Endothelial cell of umbilical vein (primary cell): ENCODE data around the gene MEX3C. TPM values are rescaled to one million over a fixed set of nuclear protein-coding genes. Genes with fewer than 3 reads are reported as not detected.

ENCODE experiments used
- BruUV-seq: library from RNA; stranded (reverse); fragments of 400-500 nt; replicated peaks from 2 replicates; lab custom pipeline; 2021; lab: Mats Ljungman, UMichigan
- CTCF ChIA-PET: fragments of 300-600, 350-600 bp; sonication (Branson Sonifier 250); formaldehyde crosslinking; loops from one replicate; lab custom pipeline; 2021; ENCODE audit warnings: antibody characterized with exemption, inconsistent platforms; lab: Charles Lee
- POLR2A ChIA-PET: fragments of 300-600, 350-600 bp; sonication (Branson Sonifier 250); formaldehyde crosslinking; loops from one replicate; lab custom pipeline; 2021; ENCODE audit warnings: antibody characterized with exemption, inconsistent platforms; lab: Charles Lee
- DNase-seq: peaks from one replicate; pipeline ENCODE4 v3.0.0-alpha.2; 2011; ENCODE audit warnings: low read depth, low spot score
- FAIRE-seq: peaks from 2 replicates; lab custom pipeline; 2011; peaks lifted over from hg19 to GRCh38; lab: Jason Lieb, UNC
- H2AFZ ChIP-seq: 2 replicates; pipeline ENCODE4 v1.6.0; 2012; ENCODE audit warnings: low read depth, low read length, control low read depth, inconsistent platforms
- H3K27ac ChIP-seq: 2 replicates; pipeline ENCODE4 v1.5.1; 2011; ENCODE audit warnings: low read depth, mild to moderate bottlenecking, control low read depth, low read length, moderate library complexity; ENCODE audit not compliant: insufficient read depth
- H3K27me3 ChIP-seq, 2 experiments: 2 replicates each; pipeline versions ENCODE4 v1.6.0 to v1.6.1; 2011; ENCODE audit warnings: low read length in 2 of 2, mixed read lengths in 1 of 2; ENCODE audit not compliant: control insufficient read depth in 2 of 2, insufficient read depth in 2 of 2
- H3K36me3 ChIP-seq, 2 experiments: 2 replicates in 1 of 2; 3 replicates in 1 of 2; pipeline ENCODE4 v1.5.1; 2011; ENCODE audit warnings: low read length in 2 of 2, mild to moderate bottlenecking in 1 of 2, moderate library complexity in 1 of 2; ENCODE audit not compliant: control insufficient read depth in 2 of 2, insufficient read depth in 2 of 2; ENCODE audit errors: extremely low read depth in 1 of 2
- H3K4me1 ChIP-seq: 3 replicates; pipeline ENCODE4 v1.5.1; 2011; ENCODE audit warnings: mild to moderate bottlenecking, low read length; ENCODE audit not compliant: control insufficient read depth, insufficient read depth; ENCODE audit errors: extremely low read depth
- H3K4me2 ChIP-seq: 2 replicates; pipeline ENCODE4 v1.6.1; 2011; ENCODE audit warnings: low read length, control low read depth, mixed read lengths; ENCODE audit not compliant: insufficient read depth
- H3K4me3 ChIP-seq, 3 experiments: fragments of 200-600 bp in 1 of 3; sonication (generic), shearing (Covaris generic) in 1 of 3; replicated peaks in 1 of 3; 2 replicates each; pipeline ENCODE4 v1.5.1; 2011 to 2016; ENCODE audit warnings: control low read depth in 3 of 3, low read length in 3 of 3, mild to moderate bottlenecking in 2 of 3, inconsistent platforms in 1 of 3, low read depth in 1 of 3, moderate library complexity in 1 of 3; ENCODE audit not compliant: insufficient read depth in 1 of 3
- H3K79me2 ChIP-seq: 2 replicates; pipeline ENCODE4 v1.6.0; 2012; ENCODE audit warnings: low read length, inconsistent platforms; ENCODE audit not compliant: control insufficient read depth, insufficient read depth
- H3K9ac ChIP-seq: replicated peaks from 2 replicates; pipeline ENCODE3; 2011; ENCODE audit warnings: low read length, control low read depth; ENCODE audit not compliant: insufficient read depth; ENCODE audit errors: extremely low read depth
- H3K9me1 ChIP-seq: replicated peaks from 3 replicates; pipeline ENCODE4 v1.6.0; 2011; ENCODE audit warnings: mild to moderate bottlenecking, low read length; ENCODE audit not compliant: control insufficient read depth, insufficient read depth; ENCODE audit errors: extremely low read depth
- H3K9me3 ChIP-seq: replicated peaks from 2 replicates; pipeline ENCODE4 v1.5.1; 2012; ENCODE audit warnings: low read length, inconsistent platforms; ENCODE audit not compliant: control insufficient read depth, insufficient read depth
- H4K20me1 ChIP-seq: replicated peaks from 2 replicates; pipeline ENCODE3; 2011; ENCODE audit warnings: mild to moderate bottlenecking, low read length; ENCODE audit not compliant: control insufficient read depth, insufficient read depth; ENCODE audit errors: extremely low read depth
- EZH2 ChIP-seq: IDR thresholded peaks from 2 replicates; pipeline ENCODE4 v1.6.1; 2012; ENCODE audit warnings: borderline replicate concordance, low read depth, mild to moderate bottlenecking, moderate library complexity, low read length, inconsistent platforms; ENCODE audit not compliant: severe bottlenecking
- FOS ChIP-seq: IDR thresholded peaks from 2 replicates; pipeline ENCODE4 v1.6.1; 2011; ENCODE audit warnings: mild to moderate bottlenecking, low read length, moderate library complexity, borderline replicate concordance; ENCODE audit not compliant: insufficient read depth
- GATA2 ChIP-seq: IDR thresholded peaks from 2 replicates; pipeline ENCODE4 v1.7.0; 2011; ENCODE audit warnings: low read depth, mild to moderate bottlenecking, moderate library complexity, mixed read lengths, low read length; ENCODE audit not compliant: insufficient read length, insufficient read depth
- POLR2A ChIP-seq: IDR thresholded peaks from 2 replicates; pipeline ENCODE4 v1.6.1; 2012; ENCODE audit warnings: low read depth, mild to moderate bottlenecking, control low read depth, low read length
- dilution Hi-C: fragments of 300-500 bp; cut with MboI; formaldehyde crosslinking; loops from one replicate; pipeline ENCODE4 v1.15.0; 2019; ENCODE audit warnings: low sequenced_read_pairs; ENCODE audit not compliant: extremely low pct_ligation_motif_present
- intact Hi-C: fragments of 100-400 bp; cut with micrococcal nuclease; formaldehyde crosslinking; loops from one replicate; pipeline ENCODE4 v1.10.0; 2022
- polyA plus RNA-seq, 4 experiments: library from polyadenylated mRNA; depleted of rRNA in 3 of 4; stranded (reverse) in 3 of 4; unstranded in 1 of 4; fragments of >200 nt; gene quantifications; 2 replicates each; pipeline versions ENCODE4 v1.2.1 to v1.2.3, GENCODE V29; 2011 to 2012; ENCODE audit warnings: missing spikeins in 1 of 4
- total RNA-seq: library from RNA; stranded (reverse); gene quantifications from 2 replicates; pipeline ENCODE4 v1.2.3, GENCODE V29; 2021
- TF ChIP-seq, protein P1 (sequence below): IDR thresholded peaks from 2 replicates; pipeline ENCODE4 v1.6.1; 2011; ENCODE audit not compliant: insufficient read depth, insufficient read length
- TF ChIP-seq, protein P2 (sequence below), 2 donors: IDR thresholded peaks; 1 replicate in 1 of 2; 2 replicates in 1 of 2; pipeline ENCODE4 v1.5.1; 2011; ENCODE audit warnings: low read length in 2 of 2, mild to moderate bottlenecking in 2 of 2, moderate library complexity in 2 of 2, control low read depth in 1 of 2, inconsistent platforms in 1 of 2, low read depth in 1 of 2; ENCODE audit not compliant: insufficient read depth in 1 of 2; ENCODE audit errors: extremely low read depth in 1 of 2

Gene MEX3C
- total and polyA plus RNA-seq, 2 donors (not counting 3 experiments of a cell fraction or from before 2014, with no cell fraction given) = 23.4 to 45.7 TPM

- dilution Hi-C loops = no loop called here
Observed at GRCh38 chr18:51160646-51161045, 36.8 kb downstream of the MEX3C start.

GRCh38 chr18:51157215-51157614 is 40.3 kb downstream of the MEX3C start:
- H3K4me1 ChIP-seq = no peaks in the 10 kb centered on the region
- no peaks in the 10 kb centered on the region for H4K20me1 ChIP-seq
- no peak overlapping the region for H2AFZ ChIP-seq
- no peaks in the 10 kb centered on the region for H3K9me3 ChIP-seq
- no peak overlapping the region for H3K9ac ChIP-seq
- DNase-seq = no peak
- ChIA-PET CTCF (no interaction called here), POLR2A (no interaction called here)
- H3K27me3 ChIP-seq = no peaks in the 10 kb centered on the region
- BruUV-seq = no TSS peak
- H3K27ac ChIP-seq = no peak overlapping the region
- FAIRE-seq = no peak
- dilution Hi-C loops = no loop called here
- H3K36me3 ChIP-seq = no peaks in the 10 kb centered on the region
- H3K4me3 ChIP-seq = no peak overlapping the region
- intact Hi-C loops = no loop called here
- no peak overlapping the region for H3K4me2 ChIP-seq
- H3K79me2 ChIP-seq = no peaks in the 10 kb centered on the region
- no peaks in the 10 kb centered on the region for H3K9me1 ChIP-seq
- TF ChIP-seq, protein P1, sequence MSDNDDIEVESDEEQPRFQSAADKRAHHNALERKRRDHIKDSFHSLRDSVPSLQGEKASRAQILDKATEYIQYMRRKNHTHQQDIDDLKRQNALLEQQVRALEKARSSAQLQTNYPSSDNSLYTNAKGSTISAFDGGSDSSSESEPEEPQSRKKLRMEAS = no peak
- TF ChIP-seq FOS = no peak

More at GRCh38 chr18:51160646-51161045, 36.8 kb downstream of the MEX3C start:
- Histone ChIP-seq H3K27ac (no peak overlapping the region), H3K9ac (no peak overlapping the region), H2AFZ (no peak overlapping the region), H3K4me1 (no peaks in the 10 kb centered on the region), H3K36me3 (no peaks in the 10 kb centered on the region), H4K20me1 (no peaks in the 10 kb centered on the region), H3K9me1 (no peaks in the 10 kb centered on the region), H3K4me2 (no peak overlapping the region), H3K79me2 (no peaks in the 10 kb centered on the region), H3K9me3 (no peaks in the 10 kb centered on the region), H3K4me3 (no peak overlapping the region), H3K27me3 (no peaks in the 10 kb centered on the region)
- FAIRE-seq (no peak), DNase-seq (no peak)
- no TSS peak for BruUV-seq
- ChIA-PET CTCF (interaction anchor here (0.9 kb wide), 1 partner anchor 10 kb away, joined by 3 read pairs; no protein-coding TSS in a partner anchor), POLR2A (no interaction called here)
- TF ChIP-seq GATA2 (no peak), POLR2A (no peak), EZH2 (no peak), FOS (no peak)
- TF ChIP-seq, protein P2, sequence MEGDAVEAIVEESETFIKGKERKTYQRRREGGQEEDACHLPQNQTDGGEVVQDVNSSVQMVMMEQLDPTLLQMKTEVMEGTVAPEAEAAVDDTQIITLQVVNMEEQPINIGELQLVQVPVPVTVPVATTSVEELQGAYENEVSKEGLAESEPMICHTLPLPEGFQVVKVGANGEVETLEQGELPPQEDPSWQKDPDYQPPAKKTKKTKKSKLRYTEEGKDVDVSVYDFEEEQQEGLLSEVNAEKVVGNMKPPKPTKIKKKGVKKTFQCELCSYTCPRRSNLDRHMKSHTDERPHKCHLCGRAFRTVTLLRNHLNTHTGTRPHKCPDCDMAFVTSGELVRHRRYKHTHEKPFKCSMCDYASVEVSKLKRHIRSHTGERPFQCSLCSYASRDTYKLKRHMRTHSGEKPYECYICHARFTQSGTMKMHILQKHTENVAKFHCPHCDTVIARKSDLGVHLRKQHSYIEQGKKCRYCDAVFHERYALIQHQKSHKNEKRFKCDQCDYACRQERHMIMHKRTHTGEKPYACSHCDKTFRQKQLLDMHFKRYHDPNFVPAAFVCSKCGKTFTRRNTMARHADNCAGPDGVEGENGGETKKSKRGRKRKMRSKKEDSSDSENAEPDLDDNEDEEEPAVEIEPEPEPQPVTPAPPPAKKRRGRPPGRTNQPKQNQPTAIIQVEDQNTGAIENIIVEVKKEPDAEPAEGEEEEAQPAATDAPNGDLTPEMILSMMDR (IDR thresholded peaks at IDR 0.05; ENCODE audit: extremely low read depth in 1 of 2, insufficient read depth in 1 of 2, low read depth in 1 of 2, low read length in 2 of 2) = no peak
- intact Hi-C loops = no loop called here
